Muscle layer of colon (tissue), 2 donors: ENCODE measurements around the gene RAD51C.
"Not testable (repeated sequence)": the region's sequence is repeated elsewhere in the genome, so short reads cannot be mapped to it uniquely, and the experiment has no call there.

ENCODE experiments used
- H3K27ac ChIP-seq: one replicate; pipeline ENCODE4 v1.7.0; 2013; ENCODE audit warnings: low read depth, mild to moderate bottlenecking, low read length, moderate library complexity
- H3K27me3 ChIP-seq, 2 donors: one replicate each; pipeline ENCODE4 v1.7.0; 2013; ENCODE audit warnings: low read length in 2 of 2, mild to moderate bottlenecking in 2 of 2; ENCODE audit not compliant: insufficient read depth in 2 of 2, control insufficient read depth in 1 of 2
- H3K36me3 ChIP-seq: one replicate; pipeline ENCODE4 v1.7.0; 2013; ENCODE audit warnings: mild to moderate bottlenecking, low read length; ENCODE audit not compliant: insufficient read depth
- H3K4me1 ChIP-seq: one replicate; pipeline ENCODE4 v1.7.0; 2013; ENCODE audit warnings: mild to moderate bottlenecking, low read length; ENCODE audit not compliant: insufficient read depth
- H3K4me3 ChIP-seq, 2 donors: one replicate each; pipeline ENCODE4 v1.7.0; 2013; ENCODE audit warnings: low read length in 2 of 2, low read depth in 1 of 2, mild to moderate bottlenecking in 1 of 2, moderate library complexity in 1 of 2
- H3K9ac ChIP-seq: one replicate; pipeline ENCODE4 v1.7.0; 2013; ENCODE audit warnings: low read length
- H3K9me3 ChIP-seq: one replicate; pipeline ENCODE4 v1.7.0; 2013; ENCODE audit warnings: mild to moderate bottlenecking, low read length
- donor health status: abdominal sarcoma.
- donor health status: Adenocarcinoma of cecum.

The RAD51C gene

GRCh38 chr17:58753026-58753425, 60.6 kb downstream of the RAD51C start:
- no peaks in the 10 kb centered on the region for H3K36me3 ChIP-seq

GRCh38 chr17:58755269-58755576, 62.8 kb downstream of the RAD51C start:
- Histone ChIP-seq H3K9ac (no peak overlapping the region), H3K4me3 (no peak overlapping the region)

More at GRCh38 chr17:58753026-58753425, 60.6 kb downstream of the RAD51C start:
- Histone ChIP-seq H3K27ac (no peak overlapping the region), H3K9ac (no peak overlapping the region), H3K4me3 (no peak overlapping the region), H3K27me3 (peaks cover 10 to 32% of the 10 kb centered on the region in 2 donors), H3K4me1 (peaks cover 9% of the 10 kb centered on the region), H3K9me3 (no peaks in the 10 kb centered on the region)

GRCh38 chr17:58755577-58756245, 63.3 kb downstream of the RAD51C start, which contains the start of gene PPM1E:
Gene PPM1E, plus strand, starts transcription at chr17:58755854.
- no peaks in the 10 kb centered on the region for H3K36me3 ChIP-seq
- H3K27ac ChIP-seq, result no peak within 1 kb of the TSS
- H3K4me3 ChIP-seq, result peak within 1 kb of the TSS; percentile 46 to 50
- H3K9ac ChIP-seq, result no peak within 1 kb of the TSS
- no peaks in the 10 kb centered on the region for H3K9me3 ChIP-seq
- H3K27me3 ChIP-seq, result peaks cover 26 to 44% of the 10 kb centered on the region in 2 donors
- H3K4me1 ChIP-seq, result peaks cover 9% of the 10 kb centered on the region

More at GRCh38 chr17:58755269-58755576, 62.8 kb downstream of the RAD51C start:
- Histone ChIP-seq H3K4me1 (peaks cover 9% of the 10 kb centered on the region), H3K27me3 (peaks cover 26 to 40% of the 10 kb centered on the region in 2 donors), H3K27ac (no peak overlapping the region), H3K36me3 (no peaks in the 10 kb centered on the region), H3K9me3 (no peaks in the 10 kb centered on the region)

- H3K9ac ChIP-seq, result no peak overlapping the region
- H3K27ac ChIP-seq, result no peak overlapping the region
- no peaks in the 10 kb centered on the region for H3K36me3 ChIP-seq
- H3K4me1 ChIP-seq, result peaks cover 9% of the 10 kb centered on the region
- H3K4me3 ChIP-seq, result peak overlapping the region; percentile 46 to 50
- H3K27me3 ChIP-seq, result peaks cover 26 to 49% of the 10 kb centered on the region in 2 donors
- H3K9me3 ChIP-seq, result no peaks in the 10 kb centered on the region
Observed at GRCh38 chr17:58756246-58757161, 64.1 kb downstream of the RAD51C start.

DNA sequence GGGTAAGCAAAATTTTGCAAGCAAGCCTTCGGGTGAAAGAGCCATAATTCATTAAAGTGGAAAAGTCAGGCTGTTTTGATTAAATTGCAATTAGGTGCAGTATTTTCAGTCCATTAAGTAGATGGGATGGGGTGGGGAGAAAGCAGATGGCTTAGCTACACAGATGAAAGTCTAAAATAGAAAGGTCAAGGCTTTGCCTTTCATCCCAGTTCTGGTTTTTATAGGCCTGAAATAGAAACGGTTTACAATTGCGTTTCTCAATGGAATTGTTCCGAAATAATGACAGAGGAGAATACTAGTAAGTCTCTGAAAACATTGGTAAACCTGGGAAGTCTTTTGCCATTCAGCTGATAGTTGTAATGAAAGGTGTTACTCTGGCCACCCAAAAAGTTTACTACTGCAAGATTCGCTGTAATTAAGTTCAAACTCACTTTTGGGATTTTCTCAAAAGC, 64.8 kb downstream of the RAD51C start:
- Histone ChIP-seq H3K4me1 (peaks cover 9% of the 10 kb centered on the region), H3K27ac (no peak overlapping the region), H3K9ac (no peak overlapping the region), H3K4me3 (peak overlapping the region in 1 of 2 donors; percentile 50), H3K27me3 (peaks cover 26 to 49% of the 10 kb centered on the region in 2 donors), H3K9me3 (no peaks in the 10 kb centered on the region), H3K36me3 (no peaks in the 10 kb centered on the region)

- H3K27me3 ChIP-seq, result peaks cover 26 to 49% of the 10 kb centered on the region in 2 donors
- H3K9ac ChIP-seq, result no peak overlapping the region
- H3K27ac ChIP-seq, result no peak overlapping the region
- H3K36me3 ChIP-seq, result no peaks in the 10 kb centered on the region
- no peak overlapping the region for H3K4me3 ChIP-seq
- peaks cover 9% of the 10 kb centered on the region for H3K4me1 ChIP-seq
- H3K9me3 ChIP-seq, result no peaks in the 10 kb centered on the region
Observed at GRCh38 chr17:58758890-58759289, 66.5 kb downstream of the RAD51C start.

DNA sequence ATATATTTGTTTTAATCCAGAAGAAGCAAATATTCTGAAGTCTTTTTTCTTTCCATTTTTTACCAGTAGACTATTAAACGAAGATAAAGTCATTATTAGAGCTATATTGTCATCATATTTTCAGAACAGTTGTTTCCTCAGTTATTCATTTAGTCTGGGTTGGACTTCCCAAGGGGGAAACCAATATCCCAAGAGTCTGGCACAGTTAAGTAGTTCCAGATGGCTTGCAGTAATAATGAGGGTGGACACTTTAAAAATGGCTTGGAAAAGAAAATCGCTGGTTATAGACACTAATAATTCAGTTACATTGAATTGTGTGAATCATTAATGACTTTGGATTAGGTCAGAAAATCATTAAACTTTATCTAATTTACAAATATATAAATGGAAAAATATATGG, 67.1 kb downstream of the RAD51C start:
- Histone ChIP-seq H3K9ac (no peak overlapping the region), H3K4me3 (no peak overlapping the region), H3K27ac (no peak overlapping the region), H3K36me3 (no peaks in the 10 kb centered on the region), H3K27me3 (peaks cover 26 to 49% of the 10 kb centered on the region in 2 donors), H3K4me1 (peaks cover 9% of the 10 kb centered on the region), H3K9me3 (no peaks in the 10 kb centered on the region)

GRCh38 chr17:58760248-58760647, 67.8 kb downstream of the RAD51C start:
- H3K27ac ChIP-seq, result no peak overlapping the region
- H3K36me3 ChIP-seq, result no peaks in the 10 kb centered on the region
- H3K27me3 ChIP-seq, result peaks cover 26 to 44% of the 10 kb centered on the region in 2 donors
- peaks cover 9% of the 10 kb centered on the region for H3K4me1 ChIP-seq
- no peak overlapping the region for H3K4me3 ChIP-seq
- no peaks in the 10 kb centered on the region for H3K9me3 ChIP-seq
- H3K9ac ChIP-seq, result no peak overlapping the region

DNA sequence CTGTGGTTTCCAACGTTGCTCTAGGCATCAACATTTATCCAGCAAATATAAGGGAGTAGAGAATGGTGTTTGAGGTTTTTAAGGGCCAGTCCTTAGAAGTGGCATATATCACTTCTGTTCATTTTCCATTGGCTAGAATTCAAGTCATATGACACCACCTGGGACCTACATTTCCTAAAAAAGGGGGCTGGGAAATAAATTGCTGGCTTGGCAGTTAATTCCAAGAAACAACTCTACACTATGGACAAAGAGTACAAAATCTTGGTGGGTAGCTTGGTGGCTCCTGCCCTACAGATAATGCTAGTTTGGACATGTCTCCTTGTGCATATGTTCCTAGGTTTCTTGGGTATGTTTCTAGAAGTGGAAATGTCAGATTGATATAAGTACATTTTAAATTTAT, 70.9 kb downstream of the RAD51C start:
- Histone ChIP-seq H3K4me1 (no peaks in the 10 kb centered on the region), H3K27me3 (peaks cover 14% of the 10 kb centered on the region in 2 donors)

GRCh38 chr17:58764373-58764772, 72.0 kb downstream of the RAD51C start:
- Histone ChIP-seq H3K4me3 (no peak overlapping the region), H3K36me3 (no peaks in the 10 kb centered on the region), H3K27me3 (peaks cover 3 to 12% of the 10 kb centered on the region in 2 donors), H3K9ac (no peak overlapping the region), H3K9me3 (no peaks in the 10 kb centered on the region), H3K4me1 (no peaks in the 10 kb centered on the region), H3K27ac (no peak overlapping the region)

More for the DNA sequence above, 70.9 kb downstream of the RAD51C start:
- Histone ChIP-seq H3K9me3 (no peaks in the 10 kb centered on the region), H3K27ac (no peak overlapping the region), H3K36me3 (no peaks in the 10 kb centered on the region), H3K4me3 (no peak overlapping the region), H3K9ac (no peak overlapping the region)

- not testable (repeated sequence) for H3K9me3 ChIP-seq, H3K27ac ChIP-seq, H3K4me1 ChIP-seq, H3K9ac ChIP-seq, H3K27me3 ChIP-seq, H3K4me3 ChIP-seq, H3K36me3 ChIP-seq
Observed at GRCh38 chr17:58778482-58778881, 86.1 kb downstream of the RAD51C start.
